Neutrophil (primary cell): ENCODE results near the gene CIB1.

Experiments
- H3K27ac ChIP-seq: fragments of 200-600 bp; sonication (generic); 2 replicates; pipeline ENCODE4 v1.5.1; 2016; ENCODE audit warnings: mild to moderate bottlenecking, moderate library complexity
- H3K27me3 ChIP-seq: fragments of 200-600 bp; sonication (generic); 2 replicates; pipeline ENCODE4 v1.6.0; 2016; ENCODE audit warnings: mild to moderate bottlenecking
- H3K36me3 ChIP-seq: fragments of 200-600 bp; sonication (generic); 2 replicates; pipeline ENCODE4 v1.5.1; 2017
- H3K4me1 ChIP-seq, 2 experiments: fragments of 200-600 bp in 1 of 2; sonication (generic) in 1 of 2; 1 replicate in 1 of 2; 2 replicates in 1 of 2; pipeline versions ENCODE4 v1.5.1 to v1.6.1; 2013 to 2016; ENCODE audit warnings: low read depth in 1 of 2, low read length in 1 of 2, mild to moderate bottlenecking in 1 of 2, moderate library complexity in 1 of 2; ENCODE audit not compliant: control insufficient read depth in 1 of 2, insufficient read depth in 1 of 2
- H3K4me3 ChIP-seq, 2 experiments: fragments of 200-600 bp in 1 of 2; sonication (generic) in 1 of 2; 1 replicate in 1 of 2; 2 replicates in 1 of 2; pipeline ENCODE4 v1.5.1; 2013 to 2016; ENCODE audit warnings: low read depth in 1 of 2, low read length in 1 of 2, mild to moderate bottlenecking in 1 of 2, moderate library complexity in 1 of 2
- H3K9me3 ChIP-seq: fragments of 200-600 bp; sonication (generic); 2 replicates; pipeline ENCODE4 v1.5.1; 2016
- TF ChIP-seq, protein P1 (sequence below): fragments of 200-600 bp; sonication (generic); IDR thresholded peaks from 2 replicates; pipeline ENCODE4 v1.5.1; 2016; ENCODE audit warnings: antibody characterized with exemption

CIB1 gene

DNA sequence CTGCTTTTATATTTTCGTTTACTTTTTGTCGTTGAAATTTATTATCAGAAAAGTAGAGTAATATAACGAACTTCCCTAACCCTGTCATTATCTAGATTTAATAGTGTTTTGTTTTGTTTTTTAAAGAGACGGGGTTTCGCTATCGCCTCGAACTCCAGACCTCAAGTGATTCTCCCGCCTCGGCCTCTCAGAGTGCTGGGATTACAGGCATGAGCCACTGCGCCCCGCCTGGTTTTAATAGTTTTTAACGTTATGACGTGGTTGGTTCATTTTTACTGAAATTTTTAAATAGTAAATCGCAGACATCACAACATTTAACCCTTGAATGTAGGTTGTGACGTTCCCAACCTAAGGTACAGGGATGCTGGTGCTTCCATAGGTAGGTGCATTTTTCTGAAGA lies 32.7 kb upstream of the CIB1 start:
- Histone ChIP-seq H3K4me1 (peaks cover 26 to 28% of the 10 kb centered on the region in 2 experiments), H3K27me3 (no peaks in the 10 kb centered on the region)

DNA sequence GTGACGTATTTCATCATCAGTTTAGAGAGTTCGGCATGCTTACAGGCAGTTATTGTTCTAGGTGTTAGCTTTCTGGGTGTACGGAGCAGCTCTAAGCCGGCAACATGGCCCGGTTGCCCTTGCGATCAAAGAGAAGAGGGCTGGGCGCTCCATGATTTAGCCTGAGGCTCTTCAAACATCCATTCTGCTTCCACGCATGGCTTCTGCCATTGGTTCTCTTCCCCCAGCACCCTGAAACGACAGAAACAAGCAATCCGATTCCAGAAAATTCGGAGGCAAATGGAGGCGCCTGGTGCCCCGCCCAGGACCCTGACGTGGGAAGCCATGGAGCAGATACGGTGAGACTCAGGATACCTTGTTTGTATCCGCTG lies 32.3 kb upstream of the CIB1 start:
- Histone ChIP-seq H3K36me3 (peaks cover 12% of the 10 kb centered on the region), H3K27me3 (no peaks in the 10 kb centered on the region), H3K27ac (peak overlapping the region; percentile 90), H3K4me3 (peak overlapping the region; percentile 85 to 88), H3K9me3 (no peaks in the 10 kb centered on the region), H3K4me1 (peaks cover 26 to 28% of the 10 kb centered on the region in 2 experiments)
- TF ChIP-seq, protein P1, sequence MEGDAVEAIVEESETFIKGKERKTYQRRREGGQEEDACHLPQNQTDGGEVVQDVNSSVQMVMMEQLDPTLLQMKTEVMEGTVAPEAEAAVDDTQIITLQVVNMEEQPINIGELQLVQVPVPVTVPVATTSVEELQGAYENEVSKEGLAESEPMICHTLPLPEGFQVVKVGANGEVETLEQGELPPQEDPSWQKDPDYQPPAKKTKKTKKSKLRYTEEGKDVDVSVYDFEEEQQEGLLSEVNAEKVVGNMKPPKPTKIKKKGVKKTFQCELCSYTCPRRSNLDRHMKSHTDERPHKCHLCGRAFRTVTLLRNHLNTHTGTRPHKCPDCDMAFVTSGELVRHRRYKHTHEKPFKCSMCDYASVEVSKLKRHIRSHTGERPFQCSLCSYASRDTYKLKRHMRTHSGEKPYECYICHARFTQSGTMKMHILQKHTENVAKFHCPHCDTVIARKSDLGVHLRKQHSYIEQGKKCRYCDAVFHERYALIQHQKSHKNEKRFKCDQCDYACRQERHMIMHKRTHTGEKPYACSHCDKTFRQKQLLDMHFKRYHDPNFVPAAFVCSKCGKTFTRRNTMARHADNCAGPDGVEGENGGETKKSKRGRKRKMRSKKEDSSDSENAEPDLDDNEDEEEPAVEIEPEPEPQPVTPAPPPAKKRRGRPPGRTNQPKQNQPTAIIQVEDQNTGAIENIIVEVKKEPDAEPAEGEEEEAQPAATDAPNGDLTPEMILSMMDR, result no peak

More for the DNA sequence above, 32.7 kb upstream of the CIB1 start:
- peaks cover 16% of the 10 kb centered on the region for H3K36me3 ChIP-seq
- no peaks in the 10 kb centered on the region for H3K9me3 ChIP-seq
- TF ChIP-seq, protein P1, result no peak
- peak overlapping the region; percentile 90 for H3K27ac ChIP-seq
- H3K4me3 ChIP-seq, result peak overlapping the region; percentile 85 to 88

DNA sequence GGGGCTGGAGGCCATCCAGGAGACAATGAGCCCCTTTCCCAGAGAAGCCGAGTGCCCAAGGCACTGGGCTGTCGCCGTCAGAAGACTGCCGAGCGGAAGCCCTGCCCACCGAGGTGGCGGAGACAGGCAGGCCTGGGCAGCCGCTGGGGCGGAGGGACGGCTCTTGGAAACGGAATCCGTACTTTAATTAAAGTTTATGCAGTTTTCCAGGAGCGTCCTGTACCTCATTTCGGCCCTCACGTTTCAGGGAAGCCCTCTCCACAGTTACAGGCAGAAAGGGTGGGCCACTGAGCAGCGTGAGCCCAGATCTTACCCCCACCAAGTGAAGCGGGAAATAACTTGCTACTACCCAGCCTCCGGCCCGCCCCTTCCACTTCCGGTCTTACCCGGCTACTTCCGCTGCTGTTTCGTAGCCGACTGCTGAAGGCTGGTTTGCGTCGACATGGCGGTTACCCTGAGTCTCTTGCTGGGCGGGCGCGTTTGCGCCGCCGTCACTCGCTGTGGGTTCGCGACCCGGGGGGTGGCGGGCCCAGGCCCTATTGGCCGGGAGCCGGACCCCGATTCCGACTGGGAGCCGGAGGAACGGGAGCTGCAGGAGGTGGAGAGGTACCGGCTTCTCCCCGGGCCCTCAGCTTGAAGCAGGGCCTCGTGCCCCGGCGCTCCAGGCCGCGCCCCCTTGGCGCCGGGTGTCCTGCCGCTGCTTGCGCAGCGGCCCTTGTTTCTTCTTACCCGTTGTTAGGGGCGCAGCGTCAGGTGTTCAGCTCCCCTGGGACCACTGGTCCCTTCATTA lies 31.7 kb upstream of the CIB1 start, which contains the start of gene NGRN:
NGRN (plus strand) TSS at position 402 of the 790 bp plus-strand sequence; CDS start at position 443, 41 bp downstream.
- Histone ChIP-seq H3K27ac (peak within 1 kb of the TSS; percentile 90), H3K36me3 (peaks cover 6% of the 10 kb centered on the region), H3K9me3 (no peaks in the 10 kb centered on the region), H3K4me3 (peak within 1 kb of the TSS; percentile 85 to 88), H3K4me1 (peaks cover 26 to 28% of the 10 kb centered on the region in 2 experiments), H3K27me3 (no peaks in the 10 kb centered on the region)
- TF ChIP-seq, protein P1, result no peak

DNA sequence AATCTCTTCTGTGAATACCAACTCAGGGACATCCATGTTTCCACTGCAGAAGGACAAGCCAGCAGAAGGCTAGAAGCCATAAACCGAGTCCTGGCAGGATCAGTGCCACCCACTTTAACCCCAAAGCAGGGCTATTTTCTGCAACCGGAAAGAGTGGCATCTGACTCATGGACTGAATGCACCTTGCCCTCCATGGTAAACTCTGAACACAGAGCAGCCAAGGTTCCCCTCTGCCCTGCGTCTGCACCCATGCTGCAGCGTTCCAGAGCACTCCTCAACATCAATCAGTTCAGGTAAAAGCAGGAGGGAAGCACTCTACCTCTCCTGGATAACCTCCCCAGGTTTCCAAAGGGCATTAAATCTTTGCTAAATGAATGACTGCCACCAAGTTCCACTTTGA lies 30.9 kb upstream of the CIB1 start:
- Histone ChIP-seq H3K27ac (peak overlapping the region; percentile 90), H3K27me3 (no peaks in the 10 kb centered on the region), H3K4me1 (peaks cover 26 to 28% of the 10 kb centered on the region in 2 experiments), H3K9me3 (no peaks in the 10 kb centered on the region), H3K4me3 (peak overlapping the region; percentile 85 to 88), H3K36me3 (no peaks in the 10 kb centered on the region)
- TF ChIP-seq, protein P1, result no peak

DNA sequence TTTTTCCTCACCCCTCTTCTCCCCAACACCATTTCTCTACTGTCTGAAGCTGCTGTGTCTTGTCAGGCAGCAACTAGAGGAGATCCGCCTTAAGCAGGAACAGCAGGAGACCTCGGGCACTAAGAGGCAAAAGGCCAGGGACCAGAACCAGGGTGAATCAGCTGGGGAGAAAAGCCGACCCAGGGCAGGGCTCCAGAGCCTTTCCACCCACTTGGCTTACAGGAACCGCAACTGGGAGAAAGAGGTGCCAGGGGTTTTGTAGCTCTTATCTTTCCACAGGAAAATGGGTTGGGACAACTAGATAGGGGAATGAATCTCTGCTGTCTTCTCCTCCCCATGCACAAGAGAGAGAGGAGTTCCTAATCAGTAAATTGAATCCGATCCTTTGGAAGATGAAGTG lies 28.7 kb upstream of the CIB1 start:
- TF ChIP-seq, protein P1, result no peak
- H3K27me3 ChIP-seq, result no peaks in the 10 kb centered on the region
- H3K27ac ChIP-seq, result no peak overlapping the region
- peaks cover 23 to 27% of the 10 kb centered on the region in 2 experiments for H3K4me1 ChIP-seq
- H3K36me3 ChIP-seq, result no peaks in the 10 kb centered on the region
- no peak overlapping the region for H3K4me3 ChIP-seq
- H3K9me3 ChIP-seq, result no peaks in the 10 kb centered on the region
